NOMO-1 treated with dmso at 0.1 percent for 144 hours (cell line): ENCODE data around the gene ANKRD31.

Source experiments
- DNase-seq: peaks from one replicate; lab custom pipeline; 2025; ENCODE audit not compliant: unreplicated experiment; lab: John Stamatoyannopoulos, UW

The ANKRD31 gene

GRCh38 chr5:75044406-75044805 lies 192.3 kb downstream of the ANKRD31 start:
- no peak for DNase-seq

GRCh38 chr5:75043633-75044264 lies 192.9 kb downstream of the ANKRD31 start:
- DNase-seq, result no peak

GRCh38 chr5:75042522-75042921 lies 194.2 kb downstream of the ANKRD31 start:
- no peak for DNase-seq

- no peak for DNase-seq
Measured at GRCh38 chr5:75040973-75041372, 195.7 kb downstream of the ANKRD31 start.

GRCh38 chr5:75037106-75037505 lies 199.6 kb downstream of the ANKRD31 start:
- no peak for DNase-seq

- no peak for DNase-seq
Measured at GRCh38 chr5:75034137-75034739, 202.4 kb downstream of the ANKRD31 start.

GRCh38 chr5:75031366-75031765 lies 205.3 kb downstream of the ANKRD31 start:
- no peak for DNase-seq

- DNase-seq, result no peak
Measured at GRCh38 chr5:75028090-75028489, 208.6 kb downstream of the ANKRD31 start.

- no peak for DNase-seq
Measured at GRCh38 chr5:75023368-75024159, 213.1 kb downstream of the ANKRD31 start.

- DNase-seq, result no peak
Measured at GRCh38 chr5:75021800-75022199, 214.9 kb downstream of the ANKRD31 start.

GRCh38 chr5:75021219-75021618 lies 215.5 kb downstream of the ANKRD31 start:
- no peak for DNase-seq

- DNase-seq, result no peak
Measured at GRCh38 chr5:75020016-75020656, 216.5 kb downstream of the ANKRD31 start.

GRCh38 chr5:75018805-75019587 lies 217.7 kb downstream of the ANKRD31 start:
- no peak for DNase-seq
